ENCODE measurements around the gene PIGB. TPM values are rescaled to one million over a fixed set of nuclear protein-coding genes. Genes with fewer than 3 reads are reported as not detected.

PIGB gene
- total and polyA plus RNA-seq, 2 donors from 2014 or later = 17.4 to 17.6 TPM

DNA sequence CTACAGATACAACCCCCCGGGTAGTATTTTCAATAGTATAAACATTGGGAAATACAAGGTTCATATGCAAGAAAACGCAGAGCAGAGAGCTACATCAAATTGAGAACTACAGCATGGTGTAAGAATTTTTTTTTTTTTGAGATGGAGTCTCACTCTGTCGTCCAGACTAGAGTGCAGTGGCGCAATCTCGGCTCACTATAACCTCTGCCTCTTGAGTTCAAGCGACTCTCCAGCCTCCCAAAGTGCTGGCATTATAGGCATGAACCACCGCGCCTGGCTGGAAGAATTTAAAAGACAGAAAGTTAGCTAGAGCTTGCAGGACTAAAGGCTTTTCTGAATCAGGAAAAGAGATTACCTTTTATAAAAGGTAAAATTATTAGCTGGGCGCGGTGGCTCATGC is 42.0 kb downstream of the PIGB start:
- Histone ChIP-seq H3K4me3 (ENCODE audit: low read length in 3 of 3) (no peak overlapping the region), H3K9ac (ENCODE audit: low read length in 3 of 3) (no peak overlapping the region), H3K9me3 (ENCODE audit: control insufficient read depth in 2 of 3, insufficient read depth in 1 of 3, low read length in 3 of 3) (no peaks in the 10 kb centered on the region), H3K4me1 (ENCODE audit: control insufficient read depth in 2 of 3, insufficient read depth in 2 of 3, low read depth in 1 of 3, low read length in 3 of 3) (no peaks in the 10 kb centered on the region), H3K36me3 (ENCODE audit: control insufficient read depth in 2 of 3, insufficient read depth in 3 of 3, low read length in 3 of 3) (peaks cover 0 to 4% (median 2%) of the 10 kb centered on the region in 3 donors), H3K27ac (ENCODE audit: low read depth in 2 of 2, low read length in 2 of 2) (no peak overlapping the region), H3K27me3 (ENCODE audit: control insufficient read depth, insufficient read depth, low read length) (no peaks in the 10 kb centered on the region)
- intact Hi-C loops (cut with DNase I) = no loop called here
- FAIRE-seq (no peak), DNase-seq (no peak)
- TF ChIP-seq, protein P1, sequence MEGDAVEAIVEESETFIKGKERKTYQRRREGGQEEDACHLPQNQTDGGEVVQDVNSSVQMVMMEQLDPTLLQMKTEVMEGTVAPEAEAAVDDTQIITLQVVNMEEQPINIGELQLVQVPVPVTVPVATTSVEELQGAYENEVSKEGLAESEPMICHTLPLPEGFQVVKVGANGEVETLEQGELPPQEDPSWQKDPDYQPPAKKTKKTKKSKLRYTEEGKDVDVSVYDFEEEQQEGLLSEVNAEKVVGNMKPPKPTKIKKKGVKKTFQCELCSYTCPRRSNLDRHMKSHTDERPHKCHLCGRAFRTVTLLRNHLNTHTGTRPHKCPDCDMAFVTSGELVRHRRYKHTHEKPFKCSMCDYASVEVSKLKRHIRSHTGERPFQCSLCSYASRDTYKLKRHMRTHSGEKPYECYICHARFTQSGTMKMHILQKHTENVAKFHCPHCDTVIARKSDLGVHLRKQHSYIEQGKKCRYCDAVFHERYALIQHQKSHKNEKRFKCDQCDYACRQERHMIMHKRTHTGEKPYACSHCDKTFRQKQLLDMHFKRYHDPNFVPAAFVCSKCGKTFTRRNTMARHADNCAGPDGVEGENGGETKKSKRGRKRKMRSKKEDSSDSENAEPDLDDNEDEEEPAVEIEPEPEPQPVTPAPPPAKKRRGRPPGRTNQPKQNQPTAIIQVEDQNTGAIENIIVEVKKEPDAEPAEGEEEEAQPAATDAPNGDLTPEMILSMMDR (IDR thresholded peaks at IDR 0.05; ENCODE audit: borderline replicate concordance, extremely low read depth, insufficient read depth) = no peak

DNA sequence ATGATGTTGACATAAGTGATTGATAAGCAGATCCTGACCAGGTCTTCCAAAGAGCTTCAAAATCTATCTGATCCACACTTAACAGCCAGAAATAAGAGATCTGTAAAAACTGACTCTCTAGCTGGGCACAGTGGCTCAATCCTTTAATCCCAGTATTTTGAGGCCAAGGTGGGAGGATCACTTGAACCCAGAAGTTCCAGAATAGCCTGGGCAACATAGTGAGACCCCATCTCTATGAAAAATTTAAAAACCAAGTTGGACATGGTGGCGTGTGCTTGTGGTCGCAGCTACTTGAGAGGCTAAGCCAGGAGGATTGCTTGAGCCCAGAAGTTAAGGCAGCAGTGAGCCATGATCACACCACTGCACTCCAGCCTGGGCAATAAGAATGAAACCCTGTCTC is 43.6 kb downstream of the PIGB start:
- H3K9me3 ChIP-seq (ENCODE audit: control insufficient read depth in 2 of 3, insufficient read depth in 1 of 3, low read length in 3 of 3) = no peaks in the 10 kb centered on the region

DNA sequence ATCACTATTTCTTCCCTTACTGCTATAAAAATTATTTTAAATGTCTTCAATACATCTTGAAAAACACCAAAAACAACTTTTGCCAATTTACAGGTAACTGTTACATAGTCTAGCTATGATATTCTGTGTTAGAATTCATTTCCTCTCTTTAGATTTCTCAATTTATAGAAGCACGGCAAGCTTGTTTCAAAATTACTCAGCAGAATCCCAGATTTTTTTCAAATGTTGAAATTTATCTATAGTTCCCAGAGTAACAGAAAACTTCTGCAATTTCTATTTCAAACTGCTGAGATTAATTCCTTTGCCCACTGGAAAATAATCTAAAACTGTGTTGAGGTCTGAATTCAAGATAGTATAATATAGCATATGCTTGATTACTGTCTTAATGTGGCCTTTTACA is 48.0 kb downstream of the PIGB start:
- FAIRE-seq (no peak), DNase-seq (no peak)
- peaks cover 4 to 23% (median 7%) of the 10 kb centered on the region in 3 donors for H3K36me3 ChIP-seq (ENCODE audit: control insufficient read depth in 2 of 3, insufficient read depth in 3 of 3, low read length in 3 of 3)
- intact Hi-C loops (cut with DNase I) = no loop called here
- H3K9ac ChIP-seq (ENCODE audit: low read length in 3 of 3) = no peak overlapping the region
- no peak overlapping the region for H3K4me3 ChIP-seq (ENCODE audit: low read length in 3 of 3)
- TF ChIP-seq, protein P1 (IDR thresholded peaks at IDR 0.05; ENCODE audit: borderline replicate concordance, extremely low read depth, insufficient read depth) = no peak
- no peaks in the 10 kb centered on the region for H3K4me1 ChIP-seq (ENCODE audit: control insufficient read depth in 2 of 3, insufficient read depth in 2 of 3, low read depth in 1 of 3, low read length in 3 of 3)
- H3K9me3 ChIP-seq (ENCODE audit: control insufficient read depth in 2 of 3, insufficient read depth in 1 of 3, low read length in 3 of 3) = no peaks in the 10 kb centered on the region
- H3K27me3 ChIP-seq (ENCODE audit: control insufficient read depth, insufficient read depth, low read length) = no peaks in the 10 kb centered on the region
- H3K27ac ChIP-seq (ENCODE audit: low read depth in 2 of 2, low read length in 2 of 2) = no peak overlapping the region

More for the DNA sequence above, 43.6 kb downstream of the PIGB start:
- intact Hi-C loops (cut with DNase I) = no loop called here
- Histone ChIP-seq H3K27ac (ENCODE audit: low read depth in 2 of 2, low read length in 2 of 2) (no peak overlapping the region), H3K9ac (ENCODE audit: low read length in 3 of 3) (no peak overlapping the region), H3K36me3 (ENCODE audit: control insufficient read depth in 2 of 3, insufficient read depth in 3 of 3, low read length in 3 of 3) (peaks cover 0 to 8% (median 2%) of the 10 kb centered on the region in 3 donors), H3K27me3 (ENCODE audit: control insufficient read depth, insufficient read depth, low read length) (no peaks in the 10 kb centered on the region), H3K4me3 (ENCODE audit: low read length in 3 of 3) (no peak overlapping the region), H3K4me1 (ENCODE audit: control insufficient read depth in 2 of 3, insufficient read depth in 2 of 3, low read depth in 1 of 3, low read length in 3 of 3) (no peaks in the 10 kb centered on the region)
- FAIRE-seq (no peak), DNase-seq (no peak)
- TF ChIP-seq, protein P1 (IDR thresholded peaks at IDR 0.05; ENCODE audit: borderline replicate concordance, extremely low read depth, insufficient read depth) = no peak
